Measurements from ENCODE around the gene HNRNPA0.

- no peak for TF ChIP-seq POLR2A (IDR thresholded peaks at IDR 0.05; ENCODE audit: low read depth, low read length)
- TF ChIP-seq POLR2AphosphoS5 (IDR thresholded peaks at IDR 0.05; ENCODE audit: low read depth, low read length), result no peak
Observed at GRCh38 chr5:137791387-137791786, 37.2 kb upstream of the HNRNPA0 start.

Data from GM12892 (cell line).